A549 (cell line): ENCODE measurements around the gene KSR2. TPM values are rescaled to one million over a fixed set of nuclear protein-coding genes. Genes with fewer than 3 reads are reported as not detected.
A peak's percentile ranks its signal among the peaks of the same experiment; 100 is the strongest.

Source experiments
- ATAC-seq, 2 experiments: fragments of 200-7000 bp in 1 of 2; fragments of >200 bp in 1 of 2; cut with Nextera tagmentation in 1 of 2; cut with Tn5 transposase in 1 of 2; 3 replicates each; pipeline versions ENCODE4 v1.8.0 to v1.9.1; 2018 to 2020; ENCODE audit warnings: mild to moderate bottlenecking in 1 of 2, moderate library complexity in 1 of 2
- CTCF ChIA-PET: fragments of 300-600 bp; sonication (Branson Sonifier 250); formaldehyde crosslinking; extraction: SDS; loops from one replicate; lab custom pipeline; 2021; ENCODE audit warnings: antibody characterized with exemption, inconsistent platforms; lab: Yijun Ruan, JAX
- POLR2A ChIA-PET: fragments of 350-600 bp; formaldehyde crosslinking; extraction: SDS; loops from one replicate; lab custom pipeline; 2021; ENCODE audit warnings: antibody characterized with exemption, inconsistent platforms; lab: Yijun Ruan, JAX
- DNase-seq, 2 experiments: peaks; one replicate each; pipeline versions ENCODE4 v3.0.0 to v3.0.0-alpha.2; 2011 to 2016; ENCODE audit warnings: low read depth in 1 of 2, low spot score in 1 of 2
- FAIRE-seq: peaks from 2 replicates; lab custom pipeline; 2011; peaks lifted over from hg19 to GRCh38; lab: Jason Lieb, UNC
- H3K27ac ChIP-seq, 2 experiments: fragments of >200 bp; sonication (Bioruptor Twin); formaldehyde crosslinking; 3 replicates each; pipeline ENCODE4 v1.5.1; 2016 to 2017
- H3K4me1 ChIP-seq: fragments of >200 bp; sonication (Bioruptor Twin); formaldehyde crosslinking; 3 replicates; pipeline ENCODE4 v1.6.1; 2016
- H3K4me2 ChIP-seq: fragments of >200 bp; sonication (Bioruptor Twin); formaldehyde crosslinking; 3 replicates; pipeline ENCODE4 v1.6.1; 2016
- H3K4me3 ChIP-seq: fragments of >200 bp; sonication (Bioruptor Twin); formaldehyde crosslinking; 3 replicates; pipeline ENCODE4 v1.5.1; 2016
- H3K9me3 ChIP-seq: fragments of >200 bp; sonication (Bioruptor Twin); formaldehyde crosslinking; 3 replicates; pipeline ENCODE4 v1.6.1; 2016
- BCL3 ChIP-seq: fragments of >200 bp; sonication (Bioruptor Twin); formaldehyde crosslinking; IDR thresholded peaks from 3 replicates; pipeline ENCODE4 v1.6.1; 2016
- CBX8 ChIP-seq: fragments of 200-600 bp; sonication (generic); IDR thresholded peaks from 2 replicates; pipeline ENCODE4 v1.6.1; 2016
- CEBPB ChIP-seq, 2 experiments: fragments of >200 bp in 1 of 2; sonication (Bioruptor Twin) in 1 of 2; formaldehyde crosslinking in 1 of 2; IDR thresholded peaks; 2 replicates each; pipeline ENCODE4 v1.6.1; 2012 to 2016
- CTCF ChIP-seq: fragments of >200 bp; sonication (Bioruptor Twin); formaldehyde crosslinking; IDR thresholded peaks from 3 replicates; pipeline ENCODE4 v1.5.1; 2016
- ELK1 ChIP-seq: fragments of 150-350 bp; IDR thresholded peaks from 2 replicates; pipeline ENCODE4 v1.6.1; 2014; ENCODE audit warnings: low read depth, mild to moderate bottlenecking, low read length
- ESRRA ChIP-seq: fragments of 150-350 bp; IDR thresholded peaks from 2 replicates; pipeline ENCODE4 v1.6.1; 2014; ENCODE audit warnings: mild to moderate bottlenecking, low read length, borderline replicate concordance
- HDAC2 ChIP-seq: fragments of 200-600 bp; sonication (generic); IDR thresholded peaks from 2 replicates; pipeline ENCODE4 v1.6.1; 2016
- HES2 ChIP-seq: fragments of >200 bp; sonication (Bioruptor Twin); formaldehyde crosslinking; IDR thresholded peaks from 2 replicates; pipeline ENCODE4 v1.6.1; 2016
- HOXA7 ChIP-seq: fragments of 250-450 bp; sonication (Bioruptor Pico); IDR thresholded peaks from 2 replicates; pipeline ENCODE4 v1.5.0; 2020; ENCODE audit warnings: mild to moderate bottlenecking, moderate library complexity
- HOXB5 ChIP-seq: fragments of 250-450 bp; sonication (Bioruptor Pico); IDR thresholded peaks from 2 replicates; pipeline ENCODE4 v1.5.0; 2020; ENCODE audit warnings: mild to moderate bottlenecking, moderate library complexity
- KDM1A ChIP-seq: fragments of 200-600 bp; sonication (generic); IDR thresholded peaks from 2 replicates; pipeline ENCODE4 v1.6.1; 2016; ENCODE audit warnings: low read depth, mild to moderate bottlenecking
- MAZ ChIP-seq: fragments of 150-350 bp; IDR thresholded peaks from 2 replicates; pipeline ENCODE4 v1.6.1; 2014; ENCODE audit warnings: antibody characterized with exemption, low read depth, low read length, borderline replicate concordance
- MYC ChIP-seq: IDR thresholded peaks from 2 replicates; pipeline ENCODE4 v1.6.1; 2012; ENCODE audit warnings: mild to moderate bottlenecking, inconsistent platforms, low read length, improper control_type of control experiment, borderline replicate concordance
- NPAS2 ChIP-seq: fragments of 250-450 bp; sonication (Bioruptor Pico); IDR thresholded peaks from 2 replicates; pipeline ENCODE4 v1.8.0; 2022; ENCODE audit warnings: mild to moderate bottlenecking, moderate library complexity, borderline replicate concordance
- PBX3 ChIP-seq: IDR thresholded peaks from 2 replicates; pipeline ENCODE4 v1.6.1; 2012
- POLR2AphosphoS2 ChIP-seq: conservative IDR thresholded peaks from 2 replicates; pipeline ENCODE4 v1.6.1; 2012; ENCODE audit warnings: low read length, improper control_type of control experiment, inconsistent platforms
- RAD21 ChIP-seq, 2 experiments: fragments of >200 bp in 1 of 2; sonication (Bioruptor Twin) in 1 of 2; formaldehyde crosslinking in 1 of 2; IDR thresholded peaks in 1 of 2; conservative IDR thresholded peaks in 1 of 2; 2 replicates in 1 of 2; 3 replicates in 1 of 2; pipeline ENCODE4 v1.6.1; 2012 to 2018; ENCODE audit warnings: inconsistent platforms in 1 of 2
- RARB ChIP-seq: fragments of 250-450 bp; sonication (Bioruptor Pico); IDR thresholded peaks from 2 replicates; pipeline ENCODE4 v1.8.0; 2021; ENCODE audit warnings: mild to moderate bottlenecking, moderate library complexity
- REST ChIP-seq: fragments of 200-600 bp; sonication (generic); IDR thresholded peaks from 2 replicates; pipeline ENCODE4 v1.6.1; 2016; ENCODE audit warnings: antibody characterized with exemption, mild to moderate bottlenecking, moderate library complexity
- RFX5 ChIP-seq: fragments of 450-650 bp; IDR thresholded peaks from 2 replicates; pipeline ENCODE4 v1.7.1; 2014; ENCODE audit warnings: antibody characterized with exemption, mild to moderate bottlenecking, moderate library complexity
- ZFP36 ChIP-seq: fragments of 450-650 bp; IDR thresholded peaks from 2 replicates; pipeline ENCODE4 v1.6.1; 2014; ENCODE audit warnings: borderline replicate concordance; ENCODE audit not compliant: partially characterized antibody
- WGBS: methylation state at CpG from one replicate; pipeline ENCODE4 v1.1.6; 2017; ENCODE audit errors: missing lambda C conversion rate; 5-methylcytosine and 5-hydroxymethylcytosine counted together
- polyA plus RNA-seq, 4 experiments: library from polyadenylated mRNA; depleted of rRNA in 3 of 4; stranded (reverse); fragments of >200 nt; fragmentation: RNase III in 1 of 4; extraction: RNeasy Plus Mini Kit Qiagen cat#74134 plus additional on column Dnase treatment in 1 of 4; gene quantifications; 2 replicates in 3 of 4; 3 replicates in 1 of 4; pipeline ENCODE4 v1.2.3, GENCODE V29; 2011 to 2017

Gene KSR2
- polyA plus RNA-seq, 2 of the 4 experiments (the other 2 are of a cell fraction): 0.37 to 1.2 TPM

GRCh38 chr12:117467588-117467987 lies 501.2 kb downstream of the KSR2 start (continued):
- no peak for TF ChIP-seq REST

- ChIA-PET POLR2A (no interaction called here), CTCF (interaction anchor here (1.0 to 1.1 kb wide), 2 partner anchors 10 to 100 kb away, joined by 3 to 4 read pairs; no protein-coding TSS in a partner anchor)
- 0 out of 3 replicates have a peak, but pooled peaks cover 5% of the 10 kb centered on the region for H3K9me3 ChIP-seq
- WGBS: 51% methylated on average over 11 of the region's 20 CpGs
- TF ChIP-seq CEBPB (IDR thresholded peaks at IDR 0.05): no peak
- no peak for TF ChIP-seq HOXB5 (CRISPR knock-in tag)
- TF ChIP-seq POLR2AphosphoS2: no peak
- DNase-seq: peak in 1 of 2 experiments; percentile 18
- H3K4me1 ChIP-seq: peaks cover 16% of the 10 kb centered on the region
- no peak for FAIRE-seq
- ATAC-seq: peak in 1 of 2 experiments; percentile 42; a peak in 3 of 6 replicates
- H3K4me2 ChIP-seq: peak overlapping the region; percentile 44
- peak overlapping the region in 1 of 2 experiments; percentile 34; a peak in 1 of 6 replicates for H3K27ac ChIP-seq
- H3K4me3 ChIP-seq: no peak overlapping the region
These were observed 502.0 kb downstream of the KSR2 start for GRCh38 chr12:117466677-117467362.

- no peak for TF ChIP-seq RAD21 (conservative IDR thresholded peaks at IDR 0.05 in 1 of 2, IDR thresholded peaks at IDR 0.05 in 1 of 2)
- no peak for TF ChIP-seq HOXB5 (CRISPR knock-in tag)
- TF ChIP-seq MAZ: no peak
- no peak for TF ChIP-seq HDAC2
- no peak for TF ChIP-seq RARB (CRISPR knock-in tag)
- no peak for TF ChIP-seq HES2
- no peak for TF ChIP-seq CBX8
- no peak for TF ChIP-seq NPAS2 (CRISPR knock-in tag)
- TF ChIP-seq RFX5: no peak
- H3K4me1 ChIP-seq: peaks cover 2% of the 10 kb centered on the region
- ChIA-PET CTCF (no interaction called here), POLR2A (no interaction called here)
- no peak for ATAC-seq
- H3K4me3 ChIP-seq: no peak overlapping the region
- no peak overlapping the region for H3K4me2 ChIP-seq
- no peak overlapping the region for H3K27ac ChIP-seq
- no peak for FAIRE-seq
- WGBS: 90% methylated on average over 3 of the region's 3 CpGs
- H3K9me3 ChIP-seq: no peaks in the 10 kb centered on the region
- no peak for DNase-seq
These were observed 507.1 kb downstream of the KSR2 start for GRCh38 chr12:117461732-117462131.

GRCh38 chr12:117459229-117459628 lies 509.6 kb downstream of the KSR2 start:
- H3K9me3 ChIP-seq: no peaks in the 10 kb centered on the region
- no peak for FAIRE-seq
- no peak overlapping the region for H3K4me2 ChIP-seq
- ATAC-seq: no peak
- WGBS: 55% methylated on average over 1 of the region's 1 CpG
- H3K27ac ChIP-seq: no peak overlapping the region
- H3K4me3 ChIP-seq: no peak overlapping the region
- ChIA-PET CTCF (interaction anchor here (0.9 to 1.5 kb wide), 4 partner anchors 9 to 378 kb away, joined by 3 read pairs; no protein-coding TSS in a partner anchor), POLR2A (no interaction called here)
- DNase-seq: no peak
- no peaks in the 10 kb centered on the region for H3K4me1 ChIP-seq
- TF ChIP-seq MYC (no peak), BCL3 (no peak), RAD21 (conservative IDR thresholded peaks at IDR 0.05 in 1 of 2, IDR thresholded peaks at IDR 0.05 in 1 of 2) (no peak), ESRRA (no peak), PBX3 (no peak), ELK1 (no peak), KDM1A (no peak), ZFP36 (no peak), HOXA7 (CRISPR knock-in tag) (no peak), CTCF (no peak)
